Right lobe of liver (tissue), 6 donors: ENCODE measurements around the gene CMC4. TPM values are rescaled to one million over a fixed set of nuclear protein-coding genes. Genes with fewer than 3 reads are reported as not detected.
A peak's percentile ranks its signal among the peaks of the same experiment; 100 is the strongest.

ENCODE experiments used
- ATAC-seq, 4 donors: fragments of 200-7000 bp; cut with Tn5 transposase; one replicate each; pipeline ENCODE4 v1.9.1; 2020; ENCODE audit warnings: mild to moderate bottlenecking in 4 of 4, moderate library complexity in 4 of 4
- DNase-seq, 3 donors: peaks; one replicate each; pipeline ENCODE4 v3.0.0-alpha.2; 2020
- H3K27ac ChIP-seq, 3 donors: fragments of 200-600 bp; one replicate each; pipeline ENCODE4 v1.8.0; 2022
- H3K27me3 ChIP-seq, 2 donors: fragments of 200-600 bp; one replicate each; pipeline ENCODE4 v1.8.0; 2022
- H3K36me3 ChIP-seq, 4 donors: fragments of 200-600 bp; sonication (generic) in 1 of 4; one replicate each; pipeline versions ENCODE4 v1.5.1 to v1.8.0; 2017 to 2022; ENCODE audit warnings: control low read depth in 1 of 4
- H3K4me1 ChIP-seq, 4 donors: fragments of 200-600 bp; sonication (generic) in 1 of 4; one replicate each; pipeline versions ENCODE4 v1.5.1 to v1.8.0; 2017 to 2022; ENCODE audit warnings: control low read depth in 1 of 4
- H3K4me3 ChIP-seq, 3 donors: fragments of 200-600 bp; one replicate each; pipeline ENCODE4 v1.8.0; 2022
- H3K9me3 ChIP-seq, 4 donors: fragments of 200-600 bp; sonication (generic) in 1 of 4; one replicate each; pipeline versions ENCODE4 v1.5.1 to v1.8.0; 2017 to 2022; ENCODE audit warnings: control low read depth in 1 of 4
- CTCF ChIP-seq, 4 donors: fragments of 200-600 bp in 3 of 4; fragments of 450-650 bp in 1 of 4; IDR thresholded peaks; one replicate each; pipeline versions ENCODE4 v1.5.1 to v1.8.0; 2016 to 2022; ENCODE audit warnings: antibody characterized with exemption in 4 of 4, mild to moderate bottlenecking in 2 of 4
- POLR2A ChIP-seq: fragments of 450-650 bp; IDR thresholded peaks from one replicate; pipeline ENCODE4 v1.6.1; 2017; ENCODE audit warnings: antibody characterized with exemption, mild to moderate bottlenecking
- WGBS: methylation state at CpG from one replicate; pipeline ENCODE4 v1.1.6; 2018; ENCODE audit warnings: low coverage, low lambda C conversion rate; ENCODE audit not compliant: insufficient coverage; ENCODE audit errors: missing lambda C conversion rate; 5-methylcytosine and 5-hydroxymethylcytosine counted together
- intact Hi-C, 2 donors: fragments of 100-400 bp; cut with DNase I; formaldehyde crosslinking; loops; one replicate each; pipeline versions ENCODE4 v1.11.2 to v1.14.1; 2022
- total RNA-seq, 6 experiments: library from RNA; depleted of rRNA in 2 of 6; stranded (reverse); fragments of >200 nt in 2 of 6; fragmentation: NEBNext Ultra II Directional in 3 of 6; extraction: Animal tissue kit (Norgen Biotek cat#: 25700) in 3 of 6; gene quantifications; one replicate each; pipeline versions ENCODE4 v1.1.0 to v1.2.4, GENCODE V29; 2016 to 2023
- donor health status: DM: no; HTN: yes; CAD: no.
- donor health status: DM: no; HTN: no; CAD: no.
- donor health status: DM: no; HTN: no; CAD: no.
- donor health status: DM: no; HTN: yes; CAD: no.
- donor health status: DM: no; HTN: yes; CAD: no.

Gene CMC4
- total RNA-seq, 6 experiments from 2014 or later, result 3.9 to 12.2 (median 7.6) TPM

- no peak for DNase-seq
- H3K27ac ChIP-seq, result no peak overlapping the region
- TF ChIP-seq POLR2A, result no peak
- no peak for TF ChIP-seq CTCF (IDR thresholded peaks at IDR 0.05)
- ATAC-seq, result no peak
- intact Hi-C loops, result no loop called here
- H3K9me3 ChIP-seq, result no peaks in the 10 kb centered on the region
- WGBS, result 85% methylated on average over 3 of the region's 6 CpGs
- H3K27me3 ChIP-seq, result no peaks in the 10 kb centered on the region
- H3K4me3 ChIP-seq, result no peak overlapping the region
- H3K4me1 ChIP-seq, result no peaks in the 10 kb centered on the region
- H3K36me3 ChIP-seq, result no peaks in the 10 kb centered on the region
These were observed 46.8 kb downstream of the CMC4 start for GRCh38 chrX:155023907-155024833.

GRCh38 chrX:155022585-155022984 lies 48.4 kb downstream of the CMC4 start, which contains the start of gene F8:
F8 (minus strand) TSS chrX:155022723; CDS start chrX:155022552, 171 bp downstream.
- no peak for TF ChIP-seq POLR2A
- no peak for TF ChIP-seq CTCF (IDR thresholded peaks at IDR 0.05)

GRCh38 chrX:155020591-155020990 lies 50.3 kb downstream of the CMC4 start:
- intact Hi-C loops, result no loop called here
- ATAC-seq (no peak), DNase-seq (no peak)
- Histone ChIP-seq H3K36me3 (no peaks in the 10 kb centered on the region), H3K27ac (no peak overlapping the region), H3K4me3 (no peak overlapping the region), H3K9me3 (no peaks in the 10 kb centered on the region), H3K27me3 (no peaks in the 10 kb centered on the region), H3K4me1 (no peaks in the 10 kb centered on the region)
- WGBS, result 66% methylated on average over 3 of the region's 3 CpGs
- TF ChIP-seq CTCF (IDR thresholded peaks at IDR 0.05), result no peak

More at GRCh38 chrX:155022585-155022984, 48.4 kb downstream of the CMC4 start, which contains the start of gene F8:
- Histone ChIP-seq H3K27me3 (no peaks in the 10 kb centered on the region), H3K36me3 (no peaks in the 10 kb centered on the region), H3K27ac (no peak within 1 kb of the TSS), H3K4me3 (peak within 1 kb of the TSS in 2 of 3 donors; percentile 4 to 8), H3K4me1 (no peaks in the 10 kb centered on the region), H3K9me3 (no peaks in the 10 kb centered on the region)
- DNase-seq, result no peak
- intact Hi-C loops, result no loop called here
- 12% methylated on average over 1 of the region's 1 CpG for WGBS
- ATAC-seq, result no peak

Other genes starting within 250 kb of the CMC4 start
- not detected for gene SMIM9, start 236.5 kb downstream of the CMC4 start, total RNA-seq
- gene F8A1, start 184.8 kb downstream of the CMC4 start, total RNA-seq, result 10 to 100 TPM; 13.1 to 24.7 (median 17.6) TPM
- gene F8, start 48.4 kb downstream of the CMC4 start, total RNA-seq, result 10 to 100 TPM; 19.4 to 36.2 (median 26.3) TPM
- 10 to 100 TPM; 24.2 to 70.5 (median 39.7) TPM for gene FUNDC2, start 44.3 kb downstream of the CMC4 start, total RNA-seq
- gene MTCP1, start within 50 bp of the CMC4 start, total RNA-seq, result 10 to 100 TPM in 4 of 6 experiments, 1 to 10 TPM in 1, under 1 TPM in 1; 0.98 to 26.8 (median 16.6) TPM
- gene BRCC3, start 372 bp upstream of the CMC4 start, total RNA-seq, result 10 to 100 TPM; 10.1 to 13.4 (median 10.5) TPM
- 10 to 100 TPM; 14.5 to 18.9 (median 16.8) TPM for gene VBP1, start 145.3 kb upstream of the CMC4 start, total RNA-seq
- gene RAB39B, start 193.4 kb upstream of the CMC4 start, total RNA-seq, result under 1 TPM in 4 of 6 experiments, not detected in 2; 0.05 to 0.11 (median 0.06) TPM